A673 (cell line): ENCODE results near the gene RRAGD. TPM values are rescaled to one million over a fixed set of nuclear protein-coding genes. Genes with fewer than 3 reads are reported as not detected.

Source experiments
- BruUV-seq: library from RNA; stranded (reverse); fragments of 400-500 nt; replicated peaks from 2 replicates; lab custom pipeline; 2021; lab: Mats Ljungman, UMichigan
- CTCF ChIA-PET: fragments of 300-600 bp; sonication (Branson Sonifier 250); formaldehyde crosslinking; loops from one replicate; lab custom pipeline; 2022; ENCODE audit warnings: antibody characterized with exemption; lab: Charles Lee
- POLR2A ChIA-PET: fragments of 300-600 bp; sonication (Branson Sonifier 250); formaldehyde crosslinking; loops from one replicate; lab custom pipeline; 2022; ENCODE audit warnings: antibody characterized with exemption; ENCODE audit not compliant: low non-redundant PET; lab: Charles Lee
- DNase-seq: peaks from one replicate; pipeline ENCODE4 v3.0.0-alpha.2; 2015; ENCODE audit warnings: low spot score
- H3K27ac ChIP-seq: fragments of 200-600 bp; sonication (generic); 2 replicates; pipeline ENCODE4 v1.5.1; 2016; ENCODE audit warnings: mixed run types, low read depth, mild to moderate bottlenecking, mixed read lengths, antibody characterized with exemption, low read length; ENCODE audit not compliant: poor library complexity, severe bottlenecking
- H3K27me3 ChIP-seq: fragments of 200-600 bp; sonication (generic); replicated peaks from 2 replicates; pipeline ENCODE4 v1.6.1; 2017; ENCODE audit warnings: mixed run types, low read depth, mild to moderate bottlenecking, mixed read lengths, antibody characterized with exemption, low read length; ENCODE audit not compliant: insufficient read depth, poor library complexity
- H3K36me3 ChIP-seq: fragments of 200-600 bp; sonication (generic); 2 replicates; pipeline ENCODE4 v1.6.1; 2016; ENCODE audit warnings: mixed run types, mild to moderate bottlenecking, mixed read lengths, antibody characterized with exemption, low read length; ENCODE audit not compliant: insufficient read depth, poor library complexity, severe bottlenecking
- H3K4me1 ChIP-seq: fragments of 200-600 bp; sonication (generic); 2 replicates; pipeline ENCODE4 v1.6.1; 2017; ENCODE audit warnings: mixed run types, mild to moderate bottlenecking, mixed read lengths, antibody characterized with exemption, low read length; ENCODE audit not compliant: insufficient read depth, poor library complexity, severe bottlenecking
- H3K4me3 ChIP-seq: fragments of 200-600 bp; sonication (generic); 2 replicates; pipeline ENCODE4 v1.5.1; 2016; ENCODE audit warnings: low read depth, mixed run types, mild to moderate bottlenecking, mixed read lengths, low read length; ENCODE audit not compliant: poor library complexity, severe bottlenecking
- H3K9me3 ChIP-seq: fragments of 200-600 bp; sonication (generic); 2 replicates; pipeline ENCODE4 v1.6.1; 2016; ENCODE audit warnings: mixed run types, low read depth, mild to moderate bottlenecking, mixed read lengths, antibody characterized with exemption, low read length; ENCODE audit not compliant: poor library complexity, severe bottlenecking
- CTCF ChIP-seq: fragments of 300-800, 200-600 bp; sonication (generic); conservative IDR thresholded peaks from 2 replicates; pipeline ENCODE4 v1.5.1; 2017; ENCODE audit warnings: low read depth, mild to moderate bottlenecking, antibody characterized with exemption, low read length, moderate library complexity, mixed read lengths
- EZH2 ChIP-seq: fragments of 200-600 bp; sonication (generic); IDR thresholded peaks from 2 replicates; pipeline ENCODE4 v1.6.1; 2017; ENCODE audit warnings: borderline replicate concordance, low read depth, mild to moderate bottlenecking, mixed read lengths, antibody characterized with exemption, low read length; ENCODE audit not compliant: poor library complexity, severe bottlenecking
- intact Hi-C: fragments of 100-400 bp; cut with micrococcal nuclease; formaldehyde crosslinking; loops from one replicate; pipeline ENCODE4 v1.10.0; 2022; ENCODE audit not compliant: unreplicated experiment
- total RNA-seq: library from RNA; stranded (reverse); gene quantifications from 2 replicates; pipeline ENCODE4 v1.2.3, GENCODE V29; 2021

RRAGD gene
- total RNA-seq, 1 experiment from 2014 or later = 9.5 TPM

GRCh38 chr6:89432875-89433251 lies 20.8 kb upstream of the RRAGD start, which contains the start of gene ANKRD6:
Gene ANKRD6, plus strand, starts transcription at chr6:89433152. Its CDS starts 133,825 bp downstream, at chr6:89566977.
- DNase-seq = peak; percentile 83
- TF ChIP-seq EZH2 (no peak), CTCF (peak; percentile 70)
- Histone ChIP-seq H3K4me3 (peak within 1 kb of the TSS; percentile 83), H3K36me3 (no peaks in the 10 kb centered on the region), H3K9me3 (no peaks in the 10 kb centered on the region), H3K4me1 (peaks cover 55% of the 10 kb centered on the region), H3K27ac (peak within 1 kb of the TSS; percentile 81), H3K27me3 (no peaks in the 10 kb centered on the region)
- POLR2A ChIA-PET = no interaction called here
- CTCF ChIA-PET = interaction anchor here (0.7 to 1.3 kb wide), 5 partner anchors 19 to 235 kb away, joined by 3 to 7 read pairs (median 4); no protein-coding TSS in a partner anchor
- BruUV-seq = no TSS peak
- intact Hi-C loops = loop anchor here (1.0 to 10.0 kb wide), 4 partner anchors 177 to 1042 kb away; partner anchors contain the start of gene LYRM2

GRCh38 chr6:89430201-89430962 lies 18.3 kb upstream of the RRAGD start:
- Histone ChIP-seq H3K4me1 (peaks cover 33% of the 10 kb centered on the region), H3K27ac (no peak overlapping the region), H3K9me3 (no peaks in the 10 kb centered on the region), H3K4me3 (no peak overlapping the region), H3K36me3 (no peaks in the 10 kb centered on the region), H3K27me3 (no peaks in the 10 kb centered on the region)
- no peak for TF ChIP-seq EZH2
- no peak for TF ChIP-seq CTCF
- POLR2A ChIA-PET = no interaction called here
- intact Hi-C loops = loop anchor here (5.0 to 10.0 kb wide), 2 partner anchors 448 to 1044 kb away; no protein-coding TSS in a partner anchor
- CTCF ChIA-PET = interaction anchor here (0.6 to 0.7 kb wide), 2 partner anchors 9 to 225 kb away, joined by 3 read pairs; no protein-coding TSS in a partner anchor
- BruUV-seq = no TSS peak
- DNase-seq = peak; percentile 85

DNA sequence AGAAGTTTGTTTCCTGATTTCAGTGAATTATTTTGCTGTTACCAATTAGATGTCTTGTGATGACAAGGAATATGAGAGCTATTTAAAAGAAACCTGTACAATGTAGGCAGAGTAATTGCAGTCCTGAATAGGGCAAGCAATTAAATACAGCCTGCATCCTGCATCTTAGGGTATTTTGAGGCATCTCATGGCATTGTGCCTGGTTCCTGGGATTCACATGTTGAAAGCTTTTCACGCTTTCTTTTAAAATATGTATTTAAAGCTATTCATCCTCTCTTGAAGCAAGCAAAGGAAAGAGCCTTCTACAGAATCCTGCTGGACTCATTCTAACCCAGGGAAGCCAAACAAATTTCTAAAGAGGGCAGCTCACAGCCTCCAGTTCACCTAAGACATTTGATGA lies 4.7 kb upstream of the RRAGD start:
- no peak for DNase-seq
- no peak overlapping the region for H3K4me3 ChIP-seq
- BruUV-seq = no TSS peak
- H3K27me3 ChIP-seq = no peaks in the 10 kb centered on the region
- peaks cover 8% of the 10 kb centered on the region for H3K4me1 ChIP-seq
- H3K9me3 ChIP-seq = no peaks in the 10 kb centered on the region
- intact Hi-C loops = no loop called here
- H3K27ac ChIP-seq = no peak overlapping the region
- H3K36me3 ChIP-seq = no peaks in the 10 kb centered on the region
- TF ChIP-seq EZH2 (no peak), CTCF (no peak)
- ChIA-PET POLR2A (no interaction called here), CTCF (no interaction called here)
